Trophoblast cell (in vitro differentiated cells and primary cell): ENCODE measurements around the gene CROCC2.

Source experiments
- DNase-seq, 2 donors: peaks; one replicate each; pipeline ENCODE4 v3.0.0-alpha.2; 2016
- H2AFZ ChIP-seq: 2 replicates; pipeline ENCODE4 v1.6.1; 2013; ENCODE audit warnings: low read length, moderate library complexity, mild to moderate bottlenecking; ENCODE audit not compliant: insufficient read depth, poor library complexity
- H2AK5ac ChIP-seq: 2 replicates; pipeline ENCODE4 v1.6.1; 2013; ENCODE audit warnings: mild to moderate bottlenecking, low read length
- H2BK120ac ChIP-seq: 2 replicates; pipeline ENCODE4 v1.6.1; 2013; ENCODE audit warnings: low read length, mild to moderate bottlenecking, moderate library complexity; ENCODE audit not compliant: insufficient read depth, poor library complexity
- H2BK12ac ChIP-seq: 2 replicates; pipeline ENCODE4 v1.6.1; 2013; ENCODE audit warnings: mild to moderate bottlenecking, low read length, moderate library complexity
- H2BK5ac ChIP-seq: 2 replicates; pipeline ENCODE4 v1.6.1; 2013; ENCODE audit warnings: low read length, low read depth, moderate library complexity, mild to moderate bottlenecking; ENCODE audit not compliant: poor library complexity
- H3K14ac ChIP-seq: 2 replicates; pipeline ENCODE4 v1.6.1; 2013; ENCODE audit warnings: mild to moderate bottlenecking, low read length
- H3K18ac ChIP-seq: 2 replicates; pipeline ENCODE4 v1.6.1; 2013; ENCODE audit warnings: mild to moderate bottlenecking, low read length
- H3K23ac ChIP-seq: 2 replicates; pipeline ENCODE4 v1.6.1; 2013; ENCODE audit warnings: low read length
- H3K27ac ChIP-seq: 2 replicates; pipeline ENCODE4 v1.5.1; 2013; ENCODE audit warnings: low read depth, mild to moderate bottlenecking, inconsistent platforms, low read length, moderate library complexity
- H3K27me3 ChIP-seq: 2 replicates; pipeline ENCODE4 v1.6.1; 2013; ENCODE audit warnings: inconsistent platforms, mild to moderate bottlenecking, low read length, moderate library complexity; ENCODE audit not compliant: insufficient read depth
- H3K36me3 ChIP-seq, 2 experiments: 1 replicate in 1 of 2; 2 replicates in 1 of 2; pipeline ENCODE4 v1.6.1; 2013; ENCODE audit warnings: low read length in 2 of 2, mild to moderate bottlenecking in 2 of 2, moderate library complexity in 1 of 2; ENCODE audit not compliant: insufficient read depth in 2 of 2, control insufficient read depth in 1 of 2
- H3K4ac ChIP-seq: 2 replicates; pipeline ENCODE4 v1.6.1; 2013; ENCODE audit warnings: low read depth, mild to moderate bottlenecking, low read length, moderate library complexity
- H3K4me1 ChIP-seq, 2 experiments: 1 replicate in 1 of 2; 2 replicates in 1 of 2; pipeline ENCODE4 v1.6.1; 2013; ENCODE audit warnings: low read length in 2 of 2, mild to moderate bottlenecking in 2 of 2, moderate library complexity in 1 of 2; ENCODE audit not compliant: insufficient read depth in 2 of 2, control insufficient read depth in 1 of 2
- H3K4me2 ChIP-seq: 2 replicates; pipeline ENCODE4 v1.6.1; 2013; ENCODE audit warnings: inconsistent platforms, mild to moderate bottlenecking, low read length, moderate library complexity
- H3K4me3 ChIP-seq: 2 replicates; pipeline ENCODE4 v1.5.1; 2013; ENCODE audit warnings: mild to moderate bottlenecking, low read depth, low read length, inconsistent platforms
- H3K79me1 ChIP-seq: one replicate; pipeline ENCODE4 v1.6.1; 2013; ENCODE audit warnings: low read length
- H3K79me2 ChIP-seq: 2 replicates; pipeline ENCODE4 v1.6.1; 2013; ENCODE audit warnings: low read length, mild to moderate bottlenecking; ENCODE audit not compliant: control insufficient read depth, insufficient read depth, poor library complexity
- H3K9ac ChIP-seq: 2 replicates; pipeline ENCODE4 v1.6.1; 2013; ENCODE audit warnings: mild to moderate bottlenecking, low read length
- H3K9me3 ChIP-seq: 2 replicates; pipeline ENCODE4 v1.6.1; 2013; ENCODE audit warnings: low read depth, mild to moderate bottlenecking, control low read depth, inconsistent platforms, low read length; ENCODE audit not compliant: insufficient read depth
- H4K12ac ChIP-seq: 2 replicates; pipeline ENCODE4 v1.6.1; 2013; ENCODE audit warnings: low read depth, mild to moderate bottlenecking, low read length, moderate library complexity
- H4K8ac ChIP-seq: 2 replicates; pipeline ENCODE4 v1.6.1; 2013; ENCODE audit warnings: low read depth, mild to moderate bottlenecking, low read length, moderate library complexity
- H4K91ac ChIP-seq: one replicate; pipeline ENCODE4 v1.6.1; 2013; ENCODE audit warnings: low read depth, mild to moderate bottlenecking, low read length, moderate library complexity
- WGBS: extraction: QIAGEN DNeasy Blood & Tissue Kit; methylation state at CpG from one replicate; pipeline ENCODE4 v1.1.7; 2013; ENCODE audit warnings: missing lambda C conversion rate; ENCODE audit not compliant: insufficient read length, insufficient coverage; ENCODE audit errors: extremely low coverage; 5-methylcytosine and 5-hydroxymethylcytosine counted together

CROCC2 gene

GRCh38 chr2:240917684-240918257, 11.6 kb downstream of the CROCC2 start:
- Histone ChIP-seq H3K79me2 (no peaks in the 10 kb centered on the region), H2AK5ac (no peak overlapping the region), H4K8ac (no peak overlapping the region), H3K4me3 (no peak overlapping the region), H3K9ac (no peak overlapping the region), H2AFZ (no peak overlapping the region), H2BK5ac (no peak overlapping the region), H3K4me1 (peaks cover 0 to 5% of the 10 kb centered on the region in 2 experiments), H3K14ac (no peak overlapping the region), H3K4ac (no peak overlapping the region), H3K9me3 (no peaks in the 10 kb centered on the region), H4K91ac (no peak overlapping the region), H3K23ac (no peak overlapping the region), H3K79me1 (no peaks in the 10 kb centered on the region), H4K12ac (no peak overlapping the region), H3K36me3 (no peaks in the 10 kb centered on the region), H2BK12ac (no peak overlapping the region), H3K18ac (no peak overlapping the region), H2BK120ac (no peak overlapping the region), H3K27ac (no peak overlapping the region), H3K27me3 (peaks cover 16% of the 10 kb centered on the region), H3K4me2 (no peak overlapping the region)
- DNase-seq: no peak
- no CpG with 5 or more reads among the region's 10 CpGs for WGBS

GRCh38 chr2:240918258-240919091, 12.3 kb downstream of the CROCC2 start:
- Histone ChIP-seq H2BK120ac (no peak overlapping the region), H3K23ac (no peak overlapping the region), H3K36me3 (no peaks in the 10 kb centered on the region), H3K4me3 (no peak overlapping the region), H3K18ac (no peak overlapping the region), H4K12ac (no peak overlapping the region), H4K91ac (no peak overlapping the region), H2AFZ (no peak overlapping the region), H3K4me2 (no peak overlapping the region), H3K27me3 (peaks cover 16% of the 10 kb centered on the region), H3K9ac (no peak overlapping the region), H2BK5ac (no peak overlapping the region), H3K79me1 (no peaks in the 10 kb centered on the region), H3K27ac (no peak overlapping the region), H3K79me2 (no peaks in the 10 kb centered on the region), H3K14ac (no peak overlapping the region), H3K4ac (no peak overlapping the region), H2BK12ac (no peak overlapping the region), H4K8ac (no peak overlapping the region), H3K4me1 (peaks cover 0 to under 1% of the 10 kb centered on the region in 2 experiments), H3K9me3 (no peaks in the 10 kb centered on the region), H2AK5ac (no peak overlapping the region)
- DNase-seq: no peak
- WGBS: no CpG with 5 or more reads among the region's 36 CpGs

GRCh38 chr2:240919161-240919781, 13.1 kb downstream of the CROCC2 start:
- no peak for DNase-seq
- H3K27ac ChIP-seq: no peak overlapping the region
- H3K9ac ChIP-seq: no peak overlapping the region
- H3K36me3 ChIP-seq: no peaks in the 10 kb centered on the region
- H3K79me2 ChIP-seq: no peaks in the 10 kb centered on the region
- H3K79me1 ChIP-seq: no peaks in the 10 kb centered on the region
- no peak overlapping the region for H2BK12ac ChIP-seq
- H2AFZ ChIP-seq: no peak overlapping the region
- no peak overlapping the region for H3K14ac ChIP-seq
- H2BK120ac ChIP-seq: no peak overlapping the region
- H3K4me1 ChIP-seq: no peaks in the 10 kb centered on the region
- H3K4me2 ChIP-seq: no peak overlapping the region
- no peak overlapping the region for H2BK5ac ChIP-seq
- H3K4ac ChIP-seq: no peak overlapping the region
- H2AK5ac ChIP-seq: no peak overlapping the region
- H3K18ac ChIP-seq: no peak overlapping the region
- no CpG with 5 or more reads among the region's 19 CpGs for WGBS
- no peak overlapping the region for H4K8ac ChIP-seq
- no peak overlapping the region for H4K91ac ChIP-seq
- H4K12ac ChIP-seq: no peak overlapping the region
- no peaks in the 10 kb centered on the region for H3K9me3 ChIP-seq
- H3K23ac ChIP-seq: no peak overlapping the region
- peaks cover 16% of the 10 kb centered on the region for H3K27me3 ChIP-seq
- no peak overlapping the region for H3K4me3 ChIP-seq

- Histone ChIP-seq H3K4me1 (no peaks in the 10 kb centered on the region), H3K36me3 (no peaks in the 10 kb centered on the region), H2BK5ac (no peak overlapping the region), H4K12ac (no peak overlapping the region), H4K8ac (no peak overlapping the region), H3K79me1 (no peaks in the 10 kb centered on the region), H3K4ac (no peak overlapping the region), H2BK12ac (no peak overlapping the region), H3K9ac (no peak overlapping the region), H3K23ac (no peak overlapping the region), H4K91ac (no peak overlapping the region), H2AFZ (no peak overlapping the region), H3K27ac (no peak overlapping the region), H2BK120ac (no peak overlapping the region), H3K79me2 (no peaks in the 10 kb centered on the region), H3K14ac (no peak overlapping the region), H3K18ac (no peak overlapping the region), H3K4me3 (no peak overlapping the region), H3K4me2 (no peak overlapping the region), H2AK5ac (no peak overlapping the region), H3K9me3 (no peaks in the 10 kb centered on the region), H3K27me3 (peaks cover 16% of the 10 kb centered on the region)
- peak in 1 of 2 donors; percentile 19 for DNase-seq
- no CpG with 5 or more reads among the region's 31 CpGs for WGBS
Measured at GRCh38 chr2:240919786-240920782, 13.9 kb downstream of the CROCC2 start.
